Measurements from ENCODE around the gene LTBP3. TPM values are rescaled to one million over a fixed set of nuclear protein-coding genes. Genes with fewer than 3 reads are reported as not detected.
"Not testable (repeated sequence)": the region's sequence is repeated elsewhere in the genome, so short reads cannot be mapped to it uniquely, and the experiment has no call there.

The LTBP3 gene
- total and polyA plus RNA-seq, 2 donors from 2014 or later: 61.6 to 165 TPM

- DNase-seq: peak; percentile 76 to 95 (median 88)
- intact Hi-C loops (cut with DNase I): no loop called here
- peaks cover 0 to 24% (median 16%) of the 10 kb centered on the region in 3 donors for H3K4me1 ChIP-seq (ENCODE audit: control insufficient read depth in 2 of 3, insufficient read depth in 2 of 3, low read depth in 1 of 3, low read length in 3 of 3)
Observed at GRCh38 chr11:65524741-65525545, 33.2 kb downstream of the LTBP3 start, which contains the start of gene SCYL1. Gene SCYL1 (plus strand): TSS chr11:65525083. CDS start chr11:65525154, 71 bp downstream.

GRCh38 chr11:65524014-65524740, 34.0 kb downstream of the LTBP3 start:
- H3K36me3 ChIP-seq (ENCODE audit: control insufficient read depth in 2 of 3, insufficient read depth in 3 of 3, low read length in 3 of 3): peaks cover 4 to 10% (median 4%) of the 10 kb centered on the region in 3 donors
- H3K9ac ChIP-seq (ENCODE audit: low read length in 3 of 3): peak overlapping the region in 2 of 3 donors; percentile 54 to 69
- TF ChIP-seq CTCF (IDR thresholded peaks at IDR 0.05; ENCODE audit: borderline replicate concordance, extremely low read depth, insufficient read depth): no peak
- peak overlapping the region; percentile 17 to 64 (median 53) for H3K4me3 ChIP-seq (ENCODE audit: low read length in 3 of 3)
- H3K4me1 ChIP-seq (ENCODE audit: control insufficient read depth in 2 of 3, insufficient read depth in 2 of 3, low read depth in 1 of 3, low read length in 3 of 3): peaks cover 0 to 24% (median 16%) of the 10 kb centered on the region in 3 donors
- peak overlapping the region; percentile 73 to 76 for H3K27ac ChIP-seq (ENCODE audit: low read depth in 2 of 2, low read length in 2 of 2)
- H3K27me3 ChIP-seq (ENCODE audit: control insufficient read depth, insufficient read depth, low read length): no peaks in the 10 kb centered on the region
- peak in 2 of 5 donors; percentile 82 to 89 for DNase-seq
- intact Hi-C loops (cut with DNase I): no loop called here
- FAIRE-seq: no peak
- no peaks in the 10 kb centered on the region for H3K9me3 ChIP-seq (ENCODE audit: control insufficient read depth in 2 of 3, insufficient read depth in 1 of 3, low read length in 3 of 3)

More at GRCh38 chr11:65524741-65525545, 33.2 kb downstream of the LTBP3 start, which contains the start of gene SCYL1:
- peak within 1 kb of the TSS; percentile 60 to 84 (median 80) for H3K4me3 ChIP-seq (ENCODE audit: low read length in 3 of 3)
- peak within 1 kb of the TSS; percentile 37 to 92 (median 81) for H3K9ac ChIP-seq (ENCODE audit: low read length in 3 of 3)
- peaks cover 4 to 13% (median 4%) of the 10 kb centered on the region in 3 donors for H3K36me3 ChIP-seq (ENCODE audit: control insufficient read depth in 2 of 3, insufficient read depth in 3 of 3, low read length in 3 of 3)
- no peak for FAIRE-seq
- peak within 1 kb of the TSS; percentile 73 to 76 for H3K27ac ChIP-seq (ENCODE audit: low read depth in 2 of 2, low read length in 2 of 2)
- no peaks in the 10 kb centered on the region for H3K9me3 ChIP-seq (ENCODE audit: control insufficient read depth in 2 of 3, insufficient read depth in 1 of 3, low read length in 3 of 3)
- no peaks in the 10 kb centered on the region for H3K27me3 ChIP-seq (ENCODE audit: control insufficient read depth, insufficient read depth, low read length)
- TF ChIP-seq CTCF (IDR thresholded peaks at IDR 0.05; ENCODE audit: borderline replicate concordance, extremely low read depth, insufficient read depth): no peak

- H3K4me3 ChIP-seq (ENCODE audit: low read length in 3 of 3); H3K36me3 ChIP-seq (ENCODE audit: control insufficient read depth in 2 of 3, insufficient read depth in 3 of 3, low read length in 3 of 3); H3K9me3 ChIP-seq (ENCODE audit: control insufficient read depth in 2 of 3, insufficient read depth in 1 of 3, low read length in 3 of 3); FAIRE-seq; H3K9ac ChIP-seq (ENCODE audit: low read length in 3 of 3); intact Hi-C loops (cut with DNase I); H3K27me3 ChIP-seq (ENCODE audit: control insufficient read depth, insufficient read depth, low read length): not testable (repeated sequence)
- Histone ChIP-seq H3K27ac (ENCODE audit: low read depth in 2 of 2, low read length in 2 of 2) (peak overlapping the region; percentile 55 to 76), H3K4me1 (ENCODE audit: control insufficient read depth in 2 of 3, insufficient read depth in 2 of 3, low read depth in 1 of 3, low read length in 3 of 3) (peaks cover 0 to 24% (median 16%) of the 10 kb centered on the region in 3 donors)
- peak in 1 of 5 donors; percentile 51 for DNase-seq
Observed at GRCh38 chr11:65523631-65523968, 34.6 kb downstream of the LTBP3 start.

- H3K27ac ChIP-seq (ENCODE audit: low read depth in 2 of 2, low read length in 2 of 2); H3K9ac ChIP-seq (ENCODE audit: low read length in 3 of 3); intact Hi-C loops (cut with DNase I); H3K36me3 ChIP-seq (ENCODE audit: control insufficient read depth in 2 of 3, insufficient read depth in 3 of 3, low read length in 3 of 3); H3K9me3 ChIP-seq (ENCODE audit: control insufficient read depth in 2 of 3, insufficient read depth in 1 of 3, low read length in 3 of 3); H3K27me3 ChIP-seq (ENCODE audit: control insufficient read depth, insufficient read depth, low read length); FAIRE-seq: not testable (repeated sequence)
- peak in 3 of 5 donors; percentile 34 to 41 (median 35) for DNase-seq
- H3K4me3 ChIP-seq (ENCODE audit: low read length in 3 of 3): peak overlapping the region in 1 of 3 donors; percentile 23
- H3K4me1 ChIP-seq (ENCODE audit: control insufficient read depth in 2 of 3, insufficient read depth in 2 of 3, low read depth in 1 of 3, low read length in 3 of 3): peaks cover 0 to 24% (median 16%) of the 10 kb centered on the region in 3 donors
Observed at GRCh38 chr11:65522718-65523630, 35.2 kb downstream of the LTBP3 start.

- DNase-seq: peak in 2 of 5 donors; percentile 50 to 54
- H3K27me3 ChIP-seq (ENCODE audit: control insufficient read depth, insufficient read depth, low read length); FAIRE-seq; H3K9ac ChIP-seq (ENCODE audit: low read length in 3 of 3); H3K9me3 ChIP-seq (ENCODE audit: control insufficient read depth in 2 of 3, insufficient read depth in 1 of 3, low read length in 3 of 3); H3K36me3 ChIP-seq (ENCODE audit: control insufficient read depth in 2 of 3, insufficient read depth in 3 of 3, low read length in 3 of 3); H3K4me3 ChIP-seq (ENCODE audit: low read length in 3 of 3); intact Hi-C loops (cut with DNase I): not testable (repeated sequence)
- H3K27ac ChIP-seq (ENCODE audit: low read depth in 2 of 2, low read length in 2 of 2): peak overlapping the region in 1 of 2 donors; percentile 47
- H3K4me1 ChIP-seq (ENCODE audit: control insufficient read depth in 2 of 3, insufficient read depth in 2 of 3, low read depth in 1 of 3, low read length in 3 of 3): peaks cover 0 to 24% (median 16%) of the 10 kb centered on the region in 3 donors
Observed at GRCh38 chr11:65521777-65522521, 36.2 kb downstream of the LTBP3 start.

Measured in kidney (tissue), 14 donors.